Colonic mucosa (tissue), 4 donors: ENCODE results near the gene SH2D2A. TPM values are rescaled to one million over a fixed set of nuclear protein-coding genes. Genes with fewer than 3 reads are reported as not detected.

Source experiments
- DNase-seq: peaks from one replicate; pipeline ENCODE4 v3.0.0-alpha.2; 2020
- H3K27ac ChIP-seq: fragments of 200-600 bp; one replicate; pipeline ENCODE4 v1.8.0; 2021
- H3K27me3 ChIP-seq: fragments of 200-600 bp; one replicate; pipeline ENCODE4 v1.8.0; 2021
- H3K36me3 ChIP-seq: fragments of 200-600 bp; one replicate; pipeline ENCODE4 v1.8.0; 2021
- H3K4me1 ChIP-seq: fragments of 200-600 bp; one replicate; pipeline ENCODE4 v1.8.0; 2021; ENCODE audit warnings: mild to moderate bottlenecking
- H3K4me3 ChIP-seq: fragments of 200-600 bp; one replicate; pipeline ENCODE4 v1.8.0; 2021
- H3K9ac ChIP-seq, 2 donors: one replicate each; pipeline ENCODE4 v1.7.0; 2013; ENCODE audit warnings: control low read depth in 2 of 2, low read depth in 2 of 2, low read length in 2 of 2
- H3K9me3 ChIP-seq: fragments of 200-600 bp; one replicate; pipeline ENCODE4 v1.8.0; 2021
- CTCF ChIP-seq: fragments of 200-600 bp; IDR thresholded peaks from one replicate; pipeline ENCODE4 v1.8.0; 2022; ENCODE audit warnings: antibody characterized with exemption, mild to moderate bottlenecking
- intact Hi-C: fragments of 100-400 bp; cut with DNase I; formaldehyde crosslinking; loops from one replicate; pipeline ENCODE4 v1.14.1; 2022
- total RNA-seq, 2 donors: library from RNA; stranded (reverse); fragmentation: NEBNext Ultra II Directional in 1 of 2; extraction: Animal tissue kit (Norgen Biotek cat#: 25700) in 1 of 2; gene quantifications; one replicate each; pipeline ENCODE4 v1.2.1, GENCODE V29; 2021
- donor health status: healthy.
- donor health status: DM: no; HTN: no; CAD: no.
- donor health status: DM: no; HTN: no; CAD: no.

SH2D2A gene
- total RNA-seq, 2 donors from 2014 or later = 1.9 to 3.1 TPM

- intact Hi-C loops = loop anchor here (10.0 kb wide), 1 partner anchor 130 kb away; the partner anchor contains the start of gene LRRC71
- no peak for TF ChIP-seq CTCF
- Histone ChIP-seq H3K27me3 (no peaks in the 10 kb centered on the region), H3K4me1 (no peaks in the 10 kb centered on the region), H3K36me3 (peaks cover 8% of the 10 kb centered on the region), H3K9ac (no peak overlapping the region), H3K4me3 (no peak overlapping the region), H3K9me3 (no peaks in the 10 kb centered on the region), H3K27ac (no peak overlapping the region)
- DNase-seq = no peak
Observed at GRCh38 chr1:156794506-156795373, 21.9 kb downstream of the SH2D2A start.

GRCh38 chr1:156789621-156790318, 26.9 kb downstream of the SH2D2A start:
- Histone ChIP-seq H3K36me3 (peaks cover 8% of the 10 kb centered on the region), H3K9me3 (no peaks in the 10 kb centered on the region), H3K9ac (no peak overlapping the region), H3K27me3 (no peaks in the 10 kb centered on the region), H3K4me1 (no peaks in the 10 kb centered on the region), H3K4me3 (no peak overlapping the region), H3K27ac (no peak overlapping the region)
- intact Hi-C loops = loop anchor here (10.0 kb wide), 1 partner anchor 135 kb away; the partner anchor contains the start of gene LRRC71
- TF ChIP-seq CTCF = no peak
- no peak for DNase-seq

GRCh38 chr1:156788136-156788535, 28.5 kb downstream of the SH2D2A start:
- no peaks in the 10 kb centered on the region for H3K27me3 ChIP-seq
- H3K27ac ChIP-seq = no peak overlapping the region
- no peaks in the 10 kb centered on the region for H3K9me3 ChIP-seq
- TF ChIP-seq CTCF = no peak
- H3K36me3 ChIP-seq = peaks cover 8% of the 10 kb centered on the region
- no peak overlapping the region for H3K4me3 ChIP-seq
- DNase-seq = no peak
- no peaks in the 10 kb centered on the region for H3K4me1 ChIP-seq
- intact Hi-C loops = no loop called here
- no peak overlapping the region for H3K9ac ChIP-seq

GRCh38 chr1:156786640-156787039, 30.0 kb downstream of the SH2D2A start:
- Histone ChIP-seq H3K36me3 (peaks cover 6% of the 10 kb centered on the region), H3K27ac (no peak overlapping the region), H3K9ac (no peak overlapping the region), H3K4me3 (no peak overlapping the region), H3K27me3 (no peaks in the 10 kb centered on the region), H3K9me3 (no peaks in the 10 kb centered on the region), H3K4me1 (no peaks in the 10 kb centered on the region)
- TF ChIP-seq CTCF = no peak
- intact Hi-C loops = no loop called here
- no peak for DNase-seq

GRCh38 chr1:156785458-156785857, 31.2 kb downstream of the SH2D2A start:
- H3K27ac ChIP-seq = no peak overlapping the region
- no peaks in the 10 kb centered on the region for H3K9me3 ChIP-seq
- H3K27me3 ChIP-seq = no peaks in the 10 kb centered on the region
- H3K9ac ChIP-seq = no peak overlapping the region
- intact Hi-C loops = no loop called here
- no peak overlapping the region for H3K4me3 ChIP-seq
- DNase-seq = no peak
- TF ChIP-seq CTCF = no peak
- H3K36me3 ChIP-seq = no peaks in the 10 kb centered on the region
- no peaks in the 10 kb centered on the region for H3K4me1 ChIP-seq
